HFF-Myc (cell line): ENCODE measurements around the gene ISY1.
A peak's percentile ranks its signal among the peaks of the same experiment; 100 is the strongest.

Source experiments
- DNase-seq: peaks from one replicate; pipeline ENCODE4 v3.0.0-alpha.2; 2011; ENCODE audit warnings: low read depth; ENCODE audit errors: extremely low read depth
- H3K4me3 ChIP-seq: replicated peaks from 2 replicates; pipeline ENCODE4 v1.5.1; 2011; ENCODE audit warnings: low read depth, mild to moderate bottlenecking, control low read depth, low read length
- TF ChIP-seq, protein P1 (sequence below): IDR thresholded peaks from 2 replicates; pipeline ENCODE4 v1.5.1; 2012; ENCODE audit warnings: mild to moderate bottlenecking, low read depth, low read length, control low read depth; ENCODE audit errors: missing control alignments

The ISY1 gene

DNA sequence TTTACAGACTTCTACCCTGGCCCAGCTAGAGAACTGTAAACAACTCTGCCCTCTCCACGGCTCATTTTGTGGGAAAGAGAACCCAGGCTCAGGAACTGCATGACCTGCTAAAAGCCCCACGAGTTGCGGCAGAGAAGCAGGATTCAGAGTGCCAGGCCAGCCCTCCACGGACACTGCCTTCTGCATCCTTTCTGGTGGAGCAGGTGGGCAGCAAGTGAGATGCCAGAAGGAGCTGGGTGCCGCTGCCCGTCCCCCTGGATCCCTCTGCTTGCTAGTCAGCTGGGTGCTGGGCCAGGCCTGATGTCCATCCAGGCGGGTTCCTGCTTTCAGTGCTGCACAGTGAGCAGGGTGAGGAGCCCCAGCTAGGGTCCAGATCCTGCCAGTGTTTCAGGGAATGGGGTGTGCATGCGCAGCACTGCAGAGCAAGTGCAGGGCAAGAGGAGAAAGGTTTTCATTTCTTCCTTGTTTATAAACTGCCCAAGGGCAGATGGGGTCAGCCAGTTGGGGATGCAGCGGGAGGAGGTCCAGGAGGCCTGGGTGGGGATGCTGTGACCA is 34.1 kb downstream of the ISY1 start:
- DNase-seq = no peak

GRCh38 chr3:129123314-129124060 is 37.4 kb downstream of the ISY1 start:
- TF ChIP-seq, protein P1, sequence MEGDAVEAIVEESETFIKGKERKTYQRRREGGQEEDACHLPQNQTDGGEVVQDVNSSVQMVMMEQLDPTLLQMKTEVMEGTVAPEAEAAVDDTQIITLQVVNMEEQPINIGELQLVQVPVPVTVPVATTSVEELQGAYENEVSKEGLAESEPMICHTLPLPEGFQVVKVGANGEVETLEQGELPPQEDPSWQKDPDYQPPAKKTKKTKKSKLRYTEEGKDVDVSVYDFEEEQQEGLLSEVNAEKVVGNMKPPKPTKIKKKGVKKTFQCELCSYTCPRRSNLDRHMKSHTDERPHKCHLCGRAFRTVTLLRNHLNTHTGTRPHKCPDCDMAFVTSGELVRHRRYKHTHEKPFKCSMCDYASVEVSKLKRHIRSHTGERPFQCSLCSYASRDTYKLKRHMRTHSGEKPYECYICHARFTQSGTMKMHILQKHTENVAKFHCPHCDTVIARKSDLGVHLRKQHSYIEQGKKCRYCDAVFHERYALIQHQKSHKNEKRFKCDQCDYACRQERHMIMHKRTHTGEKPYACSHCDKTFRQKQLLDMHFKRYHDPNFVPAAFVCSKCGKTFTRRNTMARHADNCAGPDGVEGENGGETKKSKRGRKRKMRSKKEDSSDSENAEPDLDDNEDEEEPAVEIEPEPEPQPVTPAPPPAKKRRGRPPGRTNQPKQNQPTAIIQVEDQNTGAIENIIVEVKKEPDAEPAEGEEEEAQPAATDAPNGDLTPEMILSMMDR = no peak
- no peak overlapping the region for H3K4me3 ChIP-seq
- DNase-seq = no peak

More for the DNA sequence above, 34.1 kb downstream of the ISY1 start:
- H3K4me3 ChIP-seq = no peak overlapping the region
- TF ChIP-seq, protein P1 = no peak

- no peak overlapping the region for H3K4me3 ChIP-seq
- no peak for DNase-seq
Measured at GRCh38 chr3:129122412-129123011, 38.4 kb downstream of the ISY1 start.

GRCh38 chr3:129121792-129122411 is 39.0 kb downstream of the ISY1 start, which contains the start of gene RAB43:
Gene RAB43 (minus strand): TSS chr3:129121804. CDS start chr3:129121489, 315 bp downstream.
- H3K4me3 ChIP-seq = peak within 1 kb of the TSS; percentile 70
- peak; percentile 37 for DNase-seq
- TF ChIP-seq, protein P1 = no peak

More at GRCh38 chr3:129122412-129123011, 38.4 kb downstream of the ISY1 start:
- TF ChIP-seq, protein P1 = no peak

GRCh38 chr3:129121016-129121791 is 39.7 kb downstream of the ISY1 start:
- DNase-seq = no peak
- TF ChIP-seq, protein P1 = no peak
- H3K4me3 ChIP-seq = peak overlapping the region; percentile 70
